Measurements from ENCODE around the gene KRTAP5-4.

- TF ChIP-seq CTCF (IDR thresholded peaks at IDR 0.05; ENCODE audit: insufficient read depth, low read depth, low read length) (no peak), EZH2 (IDR thresholded peaks at IDR 0.05; ENCODE audit: insufficient read depth, low read length) (no peak)
Observed at GRCh38 chr11:1668911-1669473, 47.1 kb upstream of the KRTAP5-4 start.

All from astrocyte (in vitro differentiated cells and primary cell).